Bone marrow (tissue), 2 donors: Measurements from ENCODE around the gene NCKAP5.
"Not testable (repeated sequence)": the region's sequence is repeated elsewhere in the genome, so short reads cannot be mapped to it uniquely, and the experiment has no call there.

ENCODE experiments used
- DNase-seq, 2 donors: peaks; one replicate each; lab custom pipeline; 2025; lab: John Stamatoyannopoulos, UW

The NCKAP5 gene

DNA sequence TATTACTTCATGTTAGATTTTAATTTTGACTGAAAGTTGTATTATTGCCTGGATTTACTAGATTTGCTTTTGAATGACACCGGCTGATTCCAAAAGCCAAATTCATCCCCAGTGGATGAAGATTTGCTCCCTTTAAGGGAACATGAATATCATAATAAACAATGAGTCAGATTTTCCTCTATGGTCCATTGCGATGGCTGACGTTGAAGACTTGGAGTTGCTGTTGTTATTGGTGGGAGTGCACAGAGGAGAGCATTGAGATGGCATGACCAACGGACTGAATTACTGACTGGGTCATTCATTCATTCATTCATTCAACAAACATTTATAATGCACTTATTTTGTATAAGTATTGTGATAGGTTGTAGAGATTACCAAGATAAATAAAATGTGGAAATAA, 864.9 kb downstream of the NCKAP5 start:
- DNase-seq: no peak

DNA sequence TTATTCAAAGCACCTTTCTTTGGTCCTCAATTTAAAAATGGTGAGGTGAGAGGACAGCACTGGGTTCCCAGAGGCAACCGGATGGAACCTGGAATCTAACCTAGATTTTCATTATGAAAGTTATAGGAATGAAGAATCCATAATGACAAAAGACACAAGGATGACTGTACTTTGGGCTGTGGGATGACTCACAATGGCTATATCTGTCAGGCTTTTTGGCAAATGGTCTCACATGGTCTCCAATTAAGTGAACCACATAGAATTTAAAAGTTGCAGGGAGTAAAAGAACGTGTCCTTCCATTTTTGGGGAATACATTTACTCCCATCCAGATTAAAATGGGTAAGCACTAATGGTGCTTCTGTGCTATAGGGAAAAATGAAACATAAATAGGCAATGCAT, 866.5 kb downstream of the NCKAP5 start:
- DNase-seq: no peak

DNA sequence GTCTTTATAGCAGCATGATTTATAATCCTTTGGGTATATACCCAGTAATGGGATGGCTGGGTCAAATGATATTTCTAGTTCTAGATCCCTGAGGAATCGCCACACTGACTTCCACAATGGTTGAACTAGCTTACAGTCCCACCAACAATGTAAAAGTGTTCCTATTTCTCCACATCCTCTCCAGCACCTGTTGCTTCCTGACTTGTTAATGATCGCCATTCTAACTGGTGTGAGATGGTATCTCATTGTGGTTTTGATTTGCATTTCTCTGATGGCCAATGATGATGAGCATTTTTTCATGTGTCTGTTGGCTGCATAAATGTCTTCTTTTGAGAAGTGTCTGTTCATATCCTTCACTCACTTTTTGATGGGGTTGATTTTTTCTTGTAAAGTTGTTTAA, 868.5 kb downstream of the NCKAP5 start:
- DNase-seq: not testable (repeated sequence)

DNA sequence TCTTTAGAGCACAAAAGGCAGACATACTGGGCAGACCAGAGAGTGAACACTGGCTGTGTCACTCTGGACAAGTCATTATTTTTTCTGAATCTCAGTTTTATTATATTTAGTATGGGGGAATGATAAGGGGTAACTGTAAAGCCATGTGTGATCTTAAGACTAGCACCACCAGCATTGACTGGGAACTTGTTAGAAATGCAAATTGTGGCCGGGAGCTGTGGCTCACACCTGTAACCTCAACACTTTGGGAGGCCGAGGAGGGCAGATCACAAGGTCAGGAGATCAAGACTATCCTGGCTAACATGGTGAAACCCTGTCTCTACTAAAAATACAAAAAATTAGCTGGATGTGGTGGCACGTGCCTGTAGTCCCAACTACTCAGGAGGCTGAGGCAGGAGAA, 869.9 kb downstream of the NCKAP5 start:
- DNase-seq: not testable (repeated sequence)

DNA sequence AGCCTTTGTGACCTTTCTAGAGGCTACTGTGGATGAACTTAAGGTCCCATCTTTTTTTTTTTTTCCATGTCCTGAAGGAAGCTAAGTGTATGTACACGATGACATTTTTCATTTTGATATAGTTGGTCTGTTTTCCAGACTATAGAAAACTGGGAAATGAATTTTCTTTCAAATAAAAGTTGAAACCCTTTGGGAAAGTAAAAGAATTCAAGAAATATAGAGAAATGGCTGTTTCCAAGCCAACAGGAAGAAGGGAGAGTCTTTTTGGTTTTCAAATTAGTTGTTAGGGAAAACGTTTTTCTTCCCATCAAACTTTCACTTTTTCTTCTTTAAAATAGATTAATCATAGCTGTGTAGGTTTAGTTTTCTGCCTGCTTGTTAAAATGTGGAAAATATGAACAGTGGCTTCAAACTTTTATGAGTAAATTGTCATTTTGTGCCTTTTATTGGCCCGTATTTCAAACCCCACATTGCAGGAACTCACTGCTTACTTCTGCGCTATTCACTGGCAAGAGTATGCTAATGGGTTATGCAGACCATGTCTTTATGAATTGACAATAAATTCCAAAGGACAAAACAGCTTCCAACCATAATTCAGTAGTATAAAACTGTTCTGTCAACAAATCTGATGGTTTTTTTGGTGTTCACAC, 870.6 kb downstream of the NCKAP5 start:
- no peak for DNase-seq

DNA sequence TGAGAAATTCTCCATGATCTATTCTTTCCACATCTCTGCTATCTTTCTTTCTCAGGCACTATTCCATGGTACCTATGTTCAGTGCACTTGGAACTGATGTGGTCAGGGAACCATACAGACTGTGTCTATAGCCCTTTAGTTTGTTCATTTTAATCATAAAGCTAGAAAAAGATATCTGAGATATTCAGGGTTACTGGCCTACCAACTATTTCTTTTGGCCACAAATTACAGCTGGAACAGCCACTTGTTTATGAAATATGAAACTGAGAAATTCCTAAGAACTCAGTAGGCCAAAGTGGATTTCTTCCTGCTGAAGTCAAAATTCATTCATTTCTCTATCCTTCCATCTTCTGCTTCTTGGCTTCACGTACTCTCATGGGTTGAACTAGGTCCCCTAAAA, 875.4 kb downstream of the NCKAP5 start:
- DNase-seq: no peak

DNA sequence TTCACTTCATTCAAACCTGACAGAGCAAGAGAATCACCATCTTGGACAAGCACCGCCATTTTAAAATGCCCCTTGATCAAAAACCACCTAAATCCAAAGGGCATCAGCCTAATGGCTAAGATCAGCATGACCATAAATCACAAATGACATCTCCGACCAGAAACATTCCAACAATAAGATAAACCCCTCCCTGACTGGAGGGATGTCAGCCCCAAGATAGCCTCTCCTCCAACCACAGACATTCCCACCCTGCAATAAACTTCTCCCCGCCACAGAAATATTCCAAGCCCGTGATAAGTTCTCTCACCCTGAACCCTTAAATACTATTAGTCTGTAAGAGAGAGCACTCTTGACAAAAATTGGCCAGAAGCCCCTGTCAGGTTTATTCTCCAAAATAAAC, 876.7 kb downstream of the NCKAP5 start:
- DNase-seq: no peak

DNA sequence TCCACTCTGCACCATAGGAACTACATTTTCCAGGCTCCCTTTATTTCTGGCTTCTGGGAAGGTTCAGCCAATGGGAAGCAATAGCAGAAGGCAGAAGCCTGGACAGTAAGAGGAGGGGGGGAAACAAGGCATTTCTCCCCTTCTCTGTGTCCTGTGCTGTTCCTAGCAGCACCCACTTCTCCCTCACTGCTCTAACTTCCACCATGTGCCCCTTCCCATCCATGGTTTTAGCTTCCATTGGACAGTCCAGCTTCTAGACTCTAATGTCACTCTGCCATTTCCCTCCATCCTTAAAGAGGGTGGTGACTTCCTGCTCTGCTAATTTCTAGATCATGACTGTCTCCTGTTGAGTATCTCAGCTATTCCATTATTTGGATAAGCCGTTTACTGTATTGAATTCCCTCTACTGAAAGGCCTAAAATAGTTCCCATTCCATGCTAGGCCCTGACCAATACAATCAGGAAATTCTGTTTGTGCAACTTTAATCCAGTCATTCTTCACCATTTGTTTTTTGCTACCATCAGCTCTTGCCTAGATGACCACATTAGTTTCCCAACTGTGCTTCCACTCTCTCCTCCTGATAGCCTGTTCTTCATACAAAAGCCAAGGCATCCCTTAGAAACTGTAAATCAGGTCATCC, 877.5 kb downstream of the NCKAP5 start:
- DNase-seq: no peak

DNA sequence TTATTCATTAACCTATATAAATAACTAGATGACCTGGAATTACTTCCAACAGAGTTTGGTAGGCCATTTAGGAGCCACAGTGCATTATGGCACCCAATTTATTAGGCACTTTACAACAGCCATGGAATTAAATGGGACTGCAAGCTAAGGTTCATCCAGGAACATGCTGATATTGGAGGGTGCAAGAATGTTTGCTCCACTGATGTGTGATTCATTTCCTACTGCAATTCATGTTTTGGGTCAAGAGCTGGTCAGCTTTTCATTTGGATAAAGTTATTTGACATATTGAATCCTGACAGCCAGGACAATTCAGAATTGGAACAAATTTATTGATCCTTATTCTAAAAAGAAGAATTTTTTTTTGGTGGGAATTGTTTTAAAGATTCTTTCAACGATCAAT, 886.5 kb downstream of the NCKAP5 start:
- no peak for DNase-seq

DNA sequence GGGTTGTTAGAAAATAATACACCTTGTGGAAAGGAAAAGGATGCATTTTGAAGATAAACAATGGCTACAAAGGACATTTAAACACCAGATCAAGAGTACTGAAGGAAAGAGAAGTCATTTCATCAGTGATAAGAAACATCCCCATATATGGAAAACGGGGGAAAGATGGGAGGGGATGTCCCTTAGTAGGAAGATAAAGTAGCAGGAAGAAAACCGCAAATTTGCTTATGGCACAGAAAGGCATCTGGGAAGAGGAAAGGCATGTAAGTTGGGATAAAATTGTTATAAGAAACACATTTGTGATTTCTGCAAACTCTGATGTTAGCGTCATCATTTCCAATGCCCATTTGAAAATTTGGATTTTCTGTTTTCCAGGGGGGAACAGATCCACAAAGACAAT, 887.7 kb downstream of the NCKAP5 start:
- no peak for DNase-seq

DNA sequence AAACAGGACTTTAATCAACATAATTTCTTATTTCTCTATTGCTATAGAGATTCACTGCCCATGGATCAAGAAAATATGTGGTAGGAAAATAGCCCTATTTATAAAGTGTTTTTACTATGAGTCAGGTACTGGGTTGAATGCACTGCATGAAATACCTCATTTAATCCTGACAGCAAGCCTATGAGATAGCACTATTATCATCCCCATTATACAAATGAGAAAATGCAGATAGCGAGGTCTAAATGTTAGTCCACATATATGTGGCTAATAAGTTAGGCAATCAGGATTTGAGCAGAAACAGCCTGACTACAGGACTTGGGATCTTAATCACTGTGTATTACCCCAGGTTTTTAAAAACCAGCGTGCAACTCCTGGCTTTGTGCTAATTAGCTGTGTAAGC, 889.8 kb downstream of the NCKAP5 start:
- DNase-seq: no peak

DNA sequence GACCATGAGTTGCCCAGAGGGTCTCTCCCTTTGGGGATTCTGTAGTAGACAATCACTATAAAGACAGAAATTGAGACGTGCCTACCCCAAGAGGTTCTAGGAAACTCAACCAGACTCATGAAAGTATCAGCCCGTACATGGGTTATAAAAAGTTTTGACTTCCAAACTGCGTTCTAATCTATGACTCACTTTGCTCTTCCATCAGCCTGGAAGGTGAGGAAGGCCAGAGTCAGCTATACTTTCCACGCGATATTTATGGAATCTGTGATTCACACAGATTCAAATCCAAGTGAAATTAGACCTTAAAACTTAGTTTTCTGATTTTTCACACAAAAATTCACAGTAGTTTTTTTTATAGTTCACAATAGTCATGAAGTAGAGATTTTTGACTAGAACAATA, 890.6 kb downstream of the NCKAP5 start:
- no peak for DNase-seq

DNA sequence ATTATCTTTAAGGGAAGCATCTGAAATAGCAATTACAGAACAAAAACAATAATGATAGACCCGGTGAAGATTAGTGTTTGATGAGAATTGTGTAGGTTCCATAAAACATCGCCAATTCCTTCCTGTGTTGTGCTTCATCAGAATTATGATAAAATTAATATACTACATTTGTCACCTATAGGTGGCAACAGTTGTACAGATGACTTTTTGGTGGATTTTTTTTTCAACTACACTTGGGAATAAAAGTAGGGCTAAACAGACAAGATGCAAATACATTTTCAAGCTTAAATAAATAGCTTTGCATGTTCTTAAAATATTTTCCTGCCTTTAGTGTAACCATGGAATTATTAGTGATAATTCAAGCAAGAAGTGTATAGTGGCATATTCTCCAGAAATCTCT, 891.3 kb downstream of the NCKAP5 start:
- DNase-seq: no peak

DNA sequence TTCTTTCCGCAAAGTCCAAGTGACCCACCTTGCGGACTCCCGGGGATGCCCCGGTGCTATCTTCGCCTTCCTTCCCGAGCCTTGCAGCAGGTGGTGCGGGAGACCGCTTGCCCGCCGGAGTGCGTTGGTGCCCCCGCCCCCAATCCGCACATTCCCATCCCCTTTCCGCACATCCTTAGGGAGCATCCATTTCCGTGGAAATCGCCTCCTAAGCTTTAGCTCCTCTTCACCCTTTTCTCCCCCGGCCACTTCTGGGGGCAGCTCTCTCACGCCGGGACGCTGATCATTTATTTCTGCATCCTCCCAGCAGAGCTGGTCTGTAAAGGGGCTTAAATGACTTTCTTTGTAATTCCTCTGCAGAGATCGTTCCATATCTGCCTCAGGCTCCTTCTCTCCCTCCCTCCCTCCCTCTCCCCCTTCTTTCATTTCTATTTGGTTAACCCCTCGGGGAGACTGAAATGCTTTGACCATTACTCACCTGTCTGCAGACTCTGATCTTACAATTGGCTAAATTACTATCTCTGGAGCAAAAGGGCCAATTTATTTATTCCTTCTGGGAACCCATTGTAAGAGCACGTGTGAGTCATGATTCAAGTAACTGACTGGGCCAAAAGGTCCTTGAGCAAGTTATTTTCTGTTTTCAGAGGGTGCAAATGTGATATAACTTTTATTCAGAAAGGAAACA, 897.0 kb downstream of the NCKAP5 start:
- no peak for DNase-seq

DNA sequence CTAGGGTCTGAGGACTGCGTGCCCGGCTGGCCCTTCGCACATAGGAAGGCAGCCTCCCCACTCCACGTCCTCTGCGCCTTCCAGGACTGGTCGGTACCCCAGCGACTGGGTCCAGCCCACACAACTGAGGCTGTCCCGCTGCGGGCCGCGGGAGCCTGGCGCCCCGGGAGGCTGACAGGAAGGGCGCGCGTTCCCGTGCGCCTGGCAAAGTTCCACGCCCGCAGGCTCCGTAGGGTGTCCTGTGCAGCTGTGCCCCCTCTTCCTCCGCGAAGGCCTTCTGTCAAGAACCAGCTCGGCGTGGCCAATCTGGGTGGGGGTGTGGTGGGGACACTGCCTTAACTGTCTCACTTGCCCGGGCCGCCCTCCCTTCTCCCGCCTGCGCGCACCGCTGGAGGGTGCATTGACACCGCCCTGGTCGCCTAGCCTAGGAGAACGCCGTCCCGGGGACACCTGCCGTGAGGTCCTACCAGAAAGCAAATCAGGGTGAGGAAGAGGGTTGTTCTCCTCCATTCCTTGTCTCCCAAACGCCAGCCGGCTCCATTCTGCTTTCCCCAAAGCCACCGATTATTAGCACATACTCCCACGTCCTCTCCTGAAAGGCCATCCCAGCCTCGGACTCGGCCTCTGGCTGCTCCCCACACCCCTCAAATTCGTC, 897.6 kb downstream of the NCKAP5 start:
- no peak for DNase-seq

DNA sequence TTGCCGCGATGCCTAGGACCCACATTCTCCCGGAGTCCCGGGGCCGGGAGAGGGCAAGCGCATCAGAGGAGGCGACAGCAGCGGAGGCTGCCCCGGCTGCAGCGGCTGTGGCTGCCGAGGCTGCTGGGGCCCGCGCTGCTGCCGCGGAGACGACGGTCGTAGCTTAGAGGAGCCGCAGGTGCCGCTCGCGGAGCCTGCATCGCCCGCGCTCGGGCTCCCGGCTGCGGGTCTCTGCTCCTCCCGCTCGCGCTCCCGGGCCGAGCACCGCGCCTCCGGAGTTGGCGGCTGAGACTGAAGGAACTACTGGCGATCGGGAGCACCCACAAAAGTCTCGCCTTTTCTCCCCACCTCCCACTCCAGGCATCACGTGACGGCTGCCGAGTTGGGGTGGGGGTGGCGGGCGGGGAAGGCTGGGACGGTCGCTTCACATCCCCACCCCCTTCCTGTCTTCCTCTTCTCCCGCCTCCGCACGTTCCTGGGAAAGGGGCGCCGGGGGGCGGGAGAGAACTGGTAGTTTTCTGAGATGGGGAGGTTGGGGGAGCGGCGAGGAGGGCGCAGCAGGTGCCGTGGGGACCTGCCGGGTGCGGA, 898.3 kb downstream of the NCKAP5 start, which contains the start of gene LYPD1:
Gene LYPD1, minus strand, starts transcription at position 298 of the 588 bp plus-strand sequence. Its CDS starts 273 bp downstream, at position 25.
- DNase-seq: no peak

DNA sequence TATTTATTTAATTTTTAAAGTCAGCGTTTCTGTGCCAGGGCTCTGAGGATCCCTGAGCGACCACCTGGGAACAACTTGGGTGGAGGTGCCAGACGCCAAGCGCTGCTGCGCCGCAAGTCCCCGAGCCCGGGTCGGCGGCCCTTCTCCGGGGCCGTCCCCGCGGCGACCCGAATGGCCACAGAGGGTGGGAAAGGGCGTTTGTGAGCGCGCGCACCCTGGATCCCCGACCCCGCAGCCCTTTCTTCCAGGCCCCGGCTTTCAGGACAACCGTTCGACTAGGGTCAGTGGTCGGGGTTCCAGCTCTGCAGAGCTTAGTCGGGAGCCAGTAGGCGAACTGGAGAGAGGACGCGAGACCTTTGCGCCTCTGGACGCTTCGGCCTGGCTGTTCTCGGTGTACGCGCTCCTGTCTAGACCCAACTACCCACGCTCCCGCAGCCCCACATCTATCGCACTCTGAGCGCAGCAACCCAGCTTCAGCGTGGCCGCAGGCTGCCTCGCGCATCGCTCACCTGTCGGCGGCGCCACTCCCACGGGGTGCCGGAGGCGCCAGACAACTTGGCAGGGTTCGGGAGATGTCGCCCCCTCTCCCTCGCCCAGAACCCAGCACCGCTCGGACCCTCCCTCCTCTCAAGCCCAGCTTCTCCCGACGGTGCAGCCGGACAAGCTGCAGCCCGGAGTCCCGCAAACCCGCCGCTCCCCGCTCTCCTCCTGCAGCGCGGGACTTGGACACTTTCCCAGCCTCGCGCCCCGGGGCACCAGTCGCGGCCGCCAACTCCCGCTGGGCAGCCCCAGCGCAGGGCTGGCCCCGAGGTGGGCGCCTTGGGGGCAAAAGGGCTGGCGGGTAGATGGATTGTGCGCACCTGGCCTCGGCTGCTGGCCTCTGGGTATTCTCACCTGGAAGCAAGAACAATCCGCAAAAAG, 899.0 kb downstream of the NCKAP5 start:
- DNase-seq: no peak

DNA sequence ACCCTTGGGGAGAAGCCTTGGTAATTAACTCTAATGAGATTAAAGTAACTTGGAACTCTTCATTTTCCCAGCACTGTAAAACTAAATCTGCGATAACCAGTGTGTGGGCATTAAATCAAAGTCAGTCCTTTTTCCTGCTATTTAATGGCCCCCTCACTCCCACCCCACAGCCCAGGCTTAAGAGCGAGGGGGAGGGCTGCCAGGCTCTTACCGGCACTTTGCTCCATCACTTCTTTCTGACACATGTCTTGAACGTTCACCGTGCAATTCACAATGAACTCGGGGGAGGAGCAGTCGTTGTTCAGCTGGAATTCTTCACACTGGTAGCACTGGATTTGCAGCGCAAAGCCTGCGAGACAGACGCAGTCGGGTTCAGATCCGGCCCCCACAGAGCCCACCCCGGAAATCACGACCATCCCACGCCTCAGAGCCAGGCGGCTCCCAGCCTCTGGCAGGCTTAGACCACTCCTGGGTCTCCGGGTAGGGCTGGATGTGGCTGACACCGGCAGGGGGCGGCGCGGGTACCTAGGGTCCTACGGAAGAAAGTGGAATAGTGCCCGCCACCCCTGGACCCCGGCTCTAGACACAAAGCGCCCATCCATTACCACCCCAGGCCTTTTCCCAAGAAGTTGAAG, 900.0 kb downstream of the NCKAP5 start:
- no peak for DNase-seq

DNA sequence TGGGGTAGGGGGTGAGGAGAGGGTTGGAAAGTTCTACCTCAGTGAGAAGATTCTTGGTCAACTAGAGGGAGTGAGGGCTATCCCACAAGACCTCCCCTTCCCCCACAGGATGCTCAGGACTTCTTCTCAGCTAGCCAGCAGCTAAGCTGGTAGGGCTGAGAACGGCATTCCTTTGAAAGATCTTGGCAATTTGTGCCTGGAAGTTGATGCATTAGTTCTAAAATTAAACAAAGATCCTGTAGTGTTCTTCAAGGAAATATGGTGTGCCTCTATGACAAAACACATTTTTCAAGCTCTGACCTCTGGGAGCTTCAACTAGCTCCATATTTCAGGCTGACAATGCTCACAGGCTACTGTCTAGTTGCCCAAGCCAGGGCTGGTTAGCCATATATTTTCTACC, 900.6 kb downstream of the NCKAP5 start:
- DNase-seq: no peak

DNA sequence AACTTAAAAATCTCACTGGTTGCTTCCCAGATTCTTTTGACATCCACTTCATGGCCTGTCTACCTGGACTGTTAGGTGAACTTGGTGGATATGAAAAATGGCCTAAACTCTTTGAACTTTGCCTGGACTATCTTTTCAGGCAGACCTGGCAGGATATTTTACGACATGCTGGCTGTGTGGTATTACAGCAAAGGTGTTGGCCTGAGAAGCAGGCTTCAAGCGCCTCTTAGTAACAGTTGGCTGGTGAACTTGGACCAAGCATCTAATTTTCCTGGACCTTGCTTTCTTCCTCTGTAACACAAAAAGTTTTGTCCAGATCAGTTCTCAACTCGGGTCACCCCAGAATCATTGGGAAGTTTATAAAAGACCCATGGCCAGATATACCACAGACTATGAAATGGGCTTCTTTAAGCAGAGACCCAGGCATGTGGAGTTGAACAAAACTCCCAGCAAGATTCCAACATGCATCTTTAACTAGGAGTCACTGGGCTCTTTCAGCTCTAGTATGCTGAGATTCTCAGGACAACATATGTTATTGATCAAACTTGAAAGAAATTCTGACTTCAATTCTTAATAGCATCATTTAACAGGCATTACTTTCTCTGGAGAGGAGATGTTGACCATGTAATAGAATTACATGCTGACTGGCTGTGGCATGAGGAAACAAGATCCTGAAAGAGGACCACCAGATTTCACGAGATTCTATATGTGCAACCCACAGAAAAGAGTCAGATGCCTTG, 902.7 kb downstream of the NCKAP5 start:
- no peak for DNase-seq
